ENCODE measurements around the gene SAMD9.
"Not testable (repeated sequence)": the region's sequence is repeated elsewhere in the genome, so short reads cannot be mapped to it uniquely, and the experiment has no call there.

SAMD9 gene

DNA sequence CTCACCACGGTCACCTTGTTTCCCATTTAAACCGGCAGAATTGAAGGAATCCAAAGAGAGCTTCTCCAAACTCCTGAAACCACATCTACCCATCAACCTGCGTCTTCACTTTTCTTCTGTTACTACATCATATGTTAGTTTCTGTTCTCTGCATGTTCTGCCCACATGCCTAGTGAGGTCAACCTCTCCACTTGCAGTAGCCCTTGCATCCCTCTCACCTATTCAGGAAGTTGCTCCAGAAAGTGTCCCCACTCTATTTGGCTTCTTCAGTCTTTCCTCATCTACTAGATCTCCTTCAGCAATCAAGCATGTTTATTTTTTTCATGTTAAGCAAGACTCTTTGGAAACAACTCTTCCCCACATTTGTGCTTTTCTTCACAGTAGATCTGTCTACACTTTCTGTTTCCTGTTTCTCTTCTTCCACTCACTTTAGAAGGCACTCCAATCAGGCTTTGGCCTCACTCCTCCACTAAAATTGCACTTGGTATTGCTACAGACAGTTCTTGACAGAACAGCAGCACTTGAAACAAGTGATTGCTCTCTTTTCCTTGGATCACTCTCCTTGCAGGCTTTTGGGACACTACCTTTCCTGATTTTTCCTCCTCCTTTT lies 22.9 kb upstream of the SAMD9 start:
- Mint-ChIP-seq H3K4me3 (no peak overlapping the region), H3K27ac (no peak overlapping the region), H3K27me3 (no peaks in the 10 kb centered on the region), H3K36me3 (peaks cover 37% of the 10 kb centered on the region), H3K9me3 (peaks cover 7% of the 10 kb centered on the region), H3K4me1 (peaks cover 6% of the 10 kb centered on the region)

DNA sequence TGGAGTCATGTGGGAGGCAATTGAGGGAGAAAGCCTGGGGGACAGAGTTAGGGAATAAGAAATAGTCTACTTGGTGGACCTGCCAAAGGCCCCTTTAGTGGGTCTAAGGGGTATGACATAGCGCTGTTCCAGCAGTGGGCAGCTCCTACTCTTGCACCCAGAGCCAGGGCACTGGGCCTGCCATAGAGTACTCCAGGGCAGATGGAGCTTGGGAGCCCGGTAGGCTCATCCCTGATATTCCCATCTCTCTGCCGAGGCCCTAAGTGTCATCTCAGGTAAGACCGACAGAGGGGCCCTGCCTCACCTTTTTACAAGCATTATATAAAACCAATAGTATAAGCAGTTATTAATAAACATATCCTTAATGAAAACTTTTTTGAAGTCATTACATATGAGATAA lies 20.8 kb upstream of the SAMD9 start:
- Mint-ChIP-seq H3K4me3 (no peak overlapping the region), H3K27me3 (no peaks in the 10 kb centered on the region), H3K9me3 (peaks cover 19% of the 10 kb centered on the region), H3K36me3 (peaks cover 41% of the 10 kb centered on the region), H3K27ac (no peak overlapping the region), H3K4me1 (no peaks in the 10 kb centered on the region)

DNA sequence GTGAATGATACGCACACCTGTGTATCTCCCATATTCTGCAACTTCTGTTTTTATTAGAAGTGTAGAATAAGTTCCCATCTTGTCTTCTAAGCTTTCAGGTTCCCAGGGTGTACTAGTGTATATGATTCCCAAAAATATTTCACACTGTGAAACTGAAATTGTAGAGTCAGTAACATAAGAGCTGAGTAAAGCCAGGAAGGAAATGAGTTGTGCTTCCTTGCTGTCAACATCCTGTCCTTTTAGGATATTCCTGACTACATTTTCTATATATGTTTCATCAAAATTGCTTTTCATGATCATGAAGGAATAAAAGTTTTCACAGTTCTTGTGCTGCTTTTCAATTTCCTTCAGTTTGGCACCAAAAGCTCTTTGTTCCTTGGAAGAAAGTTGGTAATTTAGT lies 15.2 kb upstream of the SAMD9 start:
- no peak overlapping the region for H3K27ac Mint-ChIP-seq
- no peak overlapping the region for H3K4me3 Mint-ChIP-seq
- no peaks in the 10 kb centered on the region for H3K27me3 Mint-ChIP-seq
- H3K4me1 Mint-ChIP-seq = no peaks in the 10 kb centered on the region
- H3K36me3 Mint-ChIP-seq = peaks cover 34% of the 10 kb centered on the region
- H3K9me3 Mint-ChIP-seq = peaks cover 25% of the 10 kb centered on the region

DNA sequence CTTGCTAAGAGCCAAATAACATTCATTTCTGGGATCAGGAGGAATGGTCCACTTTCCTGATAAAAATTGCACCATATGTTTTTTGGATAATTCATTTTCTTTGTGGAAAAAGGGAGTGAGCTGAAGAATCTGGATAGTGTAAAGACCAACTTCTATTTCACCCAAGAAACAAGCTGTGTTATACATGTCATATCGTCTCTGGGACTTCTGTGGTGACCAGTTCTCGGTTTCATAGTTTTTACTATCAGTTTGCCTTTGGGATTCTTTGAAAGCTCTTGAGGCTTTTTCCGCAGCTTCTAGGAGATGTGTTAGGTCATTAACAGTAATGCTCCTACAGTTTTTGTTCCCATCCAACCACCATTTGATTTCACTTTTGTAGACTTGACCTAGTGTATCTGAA lies 14.4 kb upstream of the SAMD9 start:
- peaks cover 29% of the 10 kb centered on the region for H3K36me3 Mint-ChIP-seq
- no peaks in the 10 kb centered on the region for H3K27me3 Mint-ChIP-seq
- no peaks in the 10 kb centered on the region for H3K4me1 Mint-ChIP-seq
- H3K4me3 Mint-ChIP-seq = no peak overlapping the region
- H3K27ac Mint-ChIP-seq = no peak overlapping the region
- peaks cover 23% of the 10 kb centered on the region for H3K9me3 Mint-ChIP-seq

DNA sequence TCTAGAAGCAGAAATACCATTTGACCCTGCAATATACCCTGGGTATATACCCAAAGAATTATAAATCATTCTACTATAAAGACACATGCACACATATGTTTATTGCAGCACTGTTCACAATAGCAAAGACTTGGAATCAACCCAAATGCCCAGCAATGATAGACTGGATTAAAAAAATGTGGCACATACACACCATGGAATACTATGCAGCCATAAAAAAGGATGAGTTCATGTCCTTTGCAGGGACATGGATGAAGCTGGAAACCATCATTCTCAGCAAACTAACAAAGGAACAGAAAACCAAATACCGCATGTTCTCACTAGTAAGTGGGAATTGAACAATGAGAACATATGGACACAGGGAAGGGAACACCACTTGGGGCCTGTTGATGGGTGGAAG lies 9.2 kb upstream of the SAMD9 start:
- not testable (repeated sequence) for H3K27me3 Mint-ChIP-seq, H3K4me3 Mint-ChIP-seq, H3K4me1 Mint-ChIP-seq, H3K27ac Mint-ChIP-seq
- Mint-ChIP-seq H3K9me3 (peaks cover 51% of the 10 kb centered on the region), H3K36me3 (peaks cover 35% of the 10 kb centered on the region)

DNA sequence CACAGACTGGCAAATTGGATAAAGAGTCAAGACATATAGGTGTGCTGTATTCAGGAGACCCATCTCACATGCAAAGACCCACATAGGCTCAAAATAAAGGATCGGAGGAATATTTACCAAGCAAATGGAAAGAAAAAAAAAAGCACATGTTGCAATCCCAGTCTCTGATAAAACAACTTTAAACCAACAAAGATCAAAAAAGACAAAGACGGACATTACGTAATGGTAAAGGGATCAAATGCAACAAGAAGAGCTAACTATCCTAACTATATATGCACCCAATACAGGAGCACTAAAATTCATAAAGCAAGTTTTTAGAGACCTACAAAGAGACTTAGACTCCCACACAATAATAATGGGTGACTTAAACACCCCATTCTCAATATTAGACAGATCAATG lies 5.8 kb upstream of the SAMD9 start:
- Mint-ChIP-seq H3K9me3 (peaks cover 47% of the 10 kb centered on the region), H3K36me3 (peaks cover 38% of the 10 kb centered on the region)
- H3K4me1 Mint-ChIP-seq, H3K27me3 Mint-ChIP-seq, H3K4me3 Mint-ChIP-seq, H3K27ac Mint-ChIP-seq: not testable (repeated sequence)

DNA sequence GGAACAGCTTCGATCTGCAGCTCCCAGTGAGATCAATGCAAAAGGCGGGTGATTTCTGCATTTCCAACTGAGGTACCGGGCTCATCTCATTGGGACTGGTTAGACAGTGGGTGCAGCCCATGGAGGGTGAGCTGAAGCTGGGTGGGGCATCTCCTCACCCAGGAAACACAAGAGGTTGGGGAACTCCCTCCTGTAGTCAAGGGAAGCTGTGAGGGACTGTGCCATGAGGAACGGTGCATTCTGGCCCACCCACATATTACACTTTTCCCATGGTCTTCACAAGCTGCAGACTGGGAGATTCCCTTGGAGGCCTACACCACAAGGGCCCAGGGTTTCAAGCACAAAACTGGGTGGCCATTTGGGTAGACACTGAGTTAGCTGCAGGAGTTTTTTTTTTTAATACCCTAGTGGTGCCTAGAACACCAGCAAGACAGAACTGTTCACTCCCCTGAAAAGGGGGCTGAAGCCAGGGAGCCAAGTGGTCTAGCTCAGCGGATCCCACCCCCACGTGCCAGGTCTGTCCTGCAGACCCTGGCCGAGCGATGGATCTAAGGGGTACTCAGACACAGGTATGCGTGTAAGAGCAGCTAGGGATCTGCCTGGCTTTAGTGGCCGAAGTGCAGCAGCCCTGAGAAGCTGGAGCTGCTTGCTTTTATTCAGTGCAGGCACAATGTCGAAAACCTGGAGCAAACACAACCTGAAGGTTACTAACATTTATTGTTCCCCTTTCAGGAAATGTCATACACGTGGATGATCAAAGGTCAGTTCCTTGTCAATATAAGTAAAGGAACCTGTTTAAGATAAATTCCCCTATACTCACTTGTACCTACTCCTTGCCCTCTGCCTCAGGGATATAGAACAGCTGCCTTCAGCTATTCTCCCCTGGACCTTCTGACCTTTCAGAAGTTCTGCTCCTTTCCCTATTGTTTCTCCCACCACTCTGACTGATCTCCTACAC lies 3.1 kb upstream of the SAMD9 start:
- Mint-ChIP-seq H3K9me3 (peaks cover 41% of the 10 kb centered on the region), H3K4me1 (peaks cover 26% of the 10 kb centered on the region), H3K36me3 (peaks cover 35% of the 10 kb centered on the region), H3K27me3 (no peaks in the 10 kb centered on the region), H3K27ac (no peak overlapping the region), H3K4me3 (no peak overlapping the region)

DNA sequence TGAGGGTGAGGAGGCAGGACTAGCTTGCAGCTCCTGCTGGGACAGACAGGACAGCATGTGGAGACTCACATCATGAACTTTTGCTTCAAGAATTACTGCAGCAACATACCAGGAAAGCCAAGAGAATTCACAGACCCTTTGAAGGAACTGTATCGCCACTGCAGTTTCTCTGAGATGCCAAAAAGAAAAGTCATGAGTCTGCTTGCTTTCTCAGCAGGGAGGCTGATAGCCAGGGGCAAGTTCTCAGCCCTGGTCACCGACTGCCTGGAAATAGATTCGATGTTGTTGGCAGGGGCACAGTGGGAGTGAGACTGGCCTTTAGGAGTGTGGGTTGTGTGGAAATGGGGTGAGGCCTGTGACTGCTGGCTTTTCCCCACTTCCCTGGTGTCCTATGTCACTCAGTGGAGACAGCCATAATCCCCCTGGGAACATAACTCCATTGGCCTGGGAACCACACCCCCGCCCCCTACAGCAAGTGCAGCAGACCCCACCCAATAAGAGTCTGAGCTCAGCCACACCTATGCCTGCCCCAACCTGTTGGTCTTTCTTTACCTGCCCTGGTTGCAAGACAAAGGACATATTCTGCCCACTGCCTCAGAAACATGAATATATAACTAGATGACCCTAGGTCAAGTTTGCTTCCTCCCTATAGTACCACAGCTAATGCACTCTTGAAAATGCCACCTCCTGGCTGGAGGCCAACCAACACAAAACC lies 1.6 kb upstream of the SAMD9 start:
- Mint-ChIP-seq H3K4me3 (no peak overlapping the region), H3K4me1 (peaks cover 41% of the 10 kb centered on the region), H3K27ac (no peak overlapping the region), H3K36me3 (peaks cover 33% of the 10 kb centered on the region), H3K27me3 (no peaks in the 10 kb centered on the region), H3K9me3 (peaks cover 27% of the 10 kb centered on the region)

DNA sequence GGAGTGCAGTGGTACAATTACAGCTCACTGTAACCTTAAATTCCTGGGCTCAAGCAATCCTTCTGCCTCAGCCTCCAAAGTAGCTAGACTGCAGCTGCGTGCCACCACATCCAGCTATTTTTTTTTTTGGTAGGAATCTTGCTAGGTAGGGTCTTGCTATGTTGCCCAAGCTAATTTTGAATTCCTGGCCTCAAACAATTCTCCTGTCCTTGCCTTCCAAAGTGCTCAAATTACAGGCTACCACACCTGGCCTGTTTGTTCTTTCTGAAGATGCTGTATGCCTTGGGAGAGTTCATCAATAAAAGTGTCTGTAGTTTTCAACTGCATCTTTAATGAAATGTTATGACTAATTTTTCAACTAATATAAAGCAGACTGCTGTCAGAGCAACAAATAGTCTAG lies 452 bp downstream of the SAMD9 start:
- H3K4me3 Mint-ChIP-seq = peak overlapping the region; percentile 86
- H3K4me1 Mint-ChIP-seq = peaks cover 59% of the 10 kb centered on the region
- no peaks in the 10 kb centered on the region for H3K27me3 Mint-ChIP-seq
- H3K27ac Mint-ChIP-seq = peak overlapping the region; percentile 88
- peaks cover 32% of the 10 kb centered on the region for H3K36me3 Mint-ChIP-seq
- peaks cover 15% of the 10 kb centered on the region for H3K9me3 Mint-ChIP-seq

DNA sequence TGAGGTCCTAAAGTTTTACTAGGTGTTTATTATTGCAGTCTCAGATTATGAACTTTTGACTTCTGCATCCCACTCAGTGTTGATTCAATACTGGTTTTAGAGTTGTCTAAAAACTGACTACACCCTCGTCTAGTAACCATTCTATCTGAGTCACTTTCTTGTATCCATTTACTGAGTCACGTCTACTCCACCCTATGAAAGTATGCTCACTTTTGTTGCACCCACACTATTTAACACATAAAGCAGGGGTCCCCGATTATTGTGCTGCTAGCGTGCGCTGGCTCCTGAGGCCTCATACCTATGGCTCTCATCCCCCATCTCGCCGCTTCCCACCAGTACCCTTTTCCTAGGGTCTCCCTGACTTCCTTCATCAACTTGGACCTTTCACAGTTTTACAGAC lies 2.0 kb downstream of the SAMD9 start:
- H3K36me3 Mint-ChIP-seq = peaks cover 42% of the 10 kb centered on the region

DNA sequence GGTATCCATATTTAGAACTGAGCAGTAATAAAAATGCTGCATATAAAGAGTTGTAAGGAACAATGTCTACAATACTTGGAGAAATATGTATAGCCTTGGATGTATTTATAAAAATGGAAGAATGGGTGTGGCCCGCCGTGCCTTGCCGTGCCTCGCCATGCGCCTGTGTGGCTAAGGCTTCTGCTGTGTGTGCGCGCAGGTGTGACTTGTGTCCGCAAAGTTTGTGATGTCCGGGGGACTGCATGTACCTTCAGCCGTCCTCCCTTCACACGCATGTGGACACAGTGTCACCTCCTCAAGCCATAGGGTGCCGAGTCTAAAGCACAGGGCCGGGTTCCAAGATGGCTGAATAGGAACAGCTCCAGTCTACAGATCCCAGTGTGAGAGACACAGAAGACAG lies 9.8 kb downstream of the SAMD9 start:
- Mint-ChIP-seq H3K27ac (no peak overlapping the region), H3K4me1 (peaks cover 29% of the 10 kb centered on the region), H3K27me3 (no peaks in the 10 kb centered on the region), H3K4me3 (no peak overlapping the region), H3K9me3 (peaks cover 19% of the 10 kb centered on the region), H3K36me3 (peaks cover 75% of the 10 kb centered on the region)

More for the DNA sequence above, 2.0 kb downstream of the SAMD9 start:
- Mint-ChIP-seq H3K4me1 (peaks cover 74% of the 10 kb centered on the region), H3K27me3 (no peaks in the 10 kb centered on the region), H3K9me3 (peaks cover 15% of the 10 kb centered on the region), H3K4me3 (peak overlapping the region; percentile 86), H3K27ac (peak overlapping the region; percentile 71)

DNA sequence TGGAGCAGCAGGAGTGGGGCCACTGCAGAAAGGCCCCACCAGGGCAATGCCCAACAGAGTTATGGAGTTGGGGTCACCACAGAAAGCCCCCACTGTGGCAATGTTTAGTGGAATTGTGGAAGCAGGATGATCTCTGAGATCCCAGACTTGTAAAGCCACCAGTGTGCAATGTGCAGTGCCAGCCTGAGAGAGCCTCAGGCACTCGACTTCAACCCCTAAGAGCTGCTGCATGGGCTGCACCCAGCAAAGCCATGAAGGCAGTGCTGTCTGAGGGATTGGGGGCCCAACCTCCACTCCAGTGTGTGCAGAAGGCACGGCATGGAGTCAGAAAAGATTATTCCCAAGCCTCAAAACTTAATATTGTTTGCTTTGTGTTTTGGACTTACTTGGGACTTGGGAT lies 20.4 kb downstream of the SAMD9 start:
- Mint-ChIP-seq H3K4me3 (no peak overlapping the region), H3K4me1 (no peaks in the 10 kb centered on the region), H3K27me3 (no peaks in the 10 kb centered on the region), H3K36me3 (peaks cover 6% of the 10 kb centered on the region), H3K27ac (no peak overlapping the region), H3K9me3 (peaks cover under 1% of the 10 kb centered on the region)

DNA sequence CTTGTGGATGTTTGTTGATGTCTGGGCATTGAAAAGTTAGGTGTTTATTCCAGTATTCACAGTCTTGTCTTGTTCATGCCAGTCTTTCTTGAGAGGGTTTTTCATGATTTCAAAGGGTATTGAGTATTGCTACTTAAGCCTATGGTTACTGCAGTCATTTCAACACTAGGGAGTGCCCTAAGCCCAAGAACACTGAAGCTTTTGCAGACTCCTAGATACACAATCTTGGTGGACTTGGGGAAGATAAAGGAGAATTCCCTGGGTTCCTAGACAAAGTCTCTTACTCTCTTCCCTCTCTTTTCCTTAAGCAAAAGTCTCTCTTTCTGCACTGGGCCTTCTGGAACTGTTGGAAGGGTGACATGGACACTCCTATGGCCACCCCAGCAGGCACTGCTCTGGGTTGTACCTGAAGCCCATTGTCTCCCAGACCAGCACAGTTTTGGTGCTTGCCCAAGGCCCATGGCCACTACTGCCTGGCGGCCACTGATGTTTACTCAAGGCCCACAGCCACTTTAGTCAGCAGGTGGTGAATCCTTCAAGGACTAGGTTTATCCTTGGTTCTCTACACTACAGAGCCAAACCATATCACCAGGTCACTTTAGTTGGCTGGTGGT lies 24.9 kb downstream of the SAMD9 start:
- Mint-ChIP-seq H3K27ac (no peak overlapping the region), H3K36me3 (peaks cover 7% of the 10 kb centered on the region), H3K4me3 (no peak overlapping the region), H3K9me3 (peaks cover 25% of the 10 kb centered on the region), H3K4me1 (no peaks in the 10 kb centered on the region), H3K27me3 (peaks cover 9% of the 10 kb centered on the region)

DNA sequence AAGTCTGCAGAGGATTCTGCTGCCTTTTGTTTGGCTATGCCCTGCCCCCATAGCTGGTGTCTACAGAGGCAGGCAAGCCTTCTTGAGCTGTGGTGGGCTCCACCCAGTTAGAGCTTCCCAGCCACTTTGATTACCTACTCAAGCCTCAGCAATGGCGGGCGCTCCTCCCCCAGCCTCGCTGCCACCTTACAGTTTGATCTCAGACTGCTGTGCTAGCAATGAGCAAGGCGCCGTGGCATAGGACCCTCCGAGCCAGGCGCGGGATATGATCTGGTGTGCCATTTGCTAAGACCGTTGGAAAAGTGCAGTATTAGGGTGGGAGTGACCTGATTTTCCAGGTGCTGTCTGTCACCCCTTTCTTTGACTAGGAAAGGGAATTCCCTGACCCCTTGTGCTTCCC lies 44.4 kb downstream of the SAMD9 start:
- Mint-ChIP-seq H3K27me3 (peaks cover 16% of the 10 kb centered on the region), H3K9me3 (peaks cover 19% of the 10 kb centered on the region), H3K36me3 (peaks cover 10% of the 10 kb centered on the region)
- H3K4me1 Mint-ChIP-seq, H3K27ac Mint-ChIP-seq, H3K4me3 Mint-ChIP-seq: not testable (repeated sequence)

DNA sequence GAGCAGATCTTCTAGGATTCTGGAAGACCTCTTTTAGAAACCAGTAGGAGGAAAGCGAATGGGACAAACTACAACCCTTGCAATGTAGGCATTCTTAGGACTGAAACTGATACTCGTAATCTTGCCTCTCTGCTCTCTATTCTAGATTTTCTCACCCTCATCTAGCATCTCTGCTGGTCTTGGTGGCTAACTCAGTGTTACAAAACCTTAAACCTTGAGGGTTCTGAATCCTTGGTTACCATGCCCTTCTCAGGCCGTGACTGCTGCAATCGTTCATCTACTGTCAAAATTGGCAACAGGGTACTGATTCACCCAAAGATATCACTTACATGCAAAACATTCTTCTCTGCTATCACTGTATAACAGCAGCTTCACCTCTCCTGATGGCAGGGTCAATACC lies 55.2 kb downstream of the SAMD9 start:
- H3K4me1 Mint-ChIP-seq = no peaks in the 10 kb centered on the region

More for the DNA sequence above, 55.2 kb downstream of the SAMD9 start:
- H3K9me3 Mint-ChIP-seq = no peaks in the 10 kb centered on the region
- H3K27me3 Mint-ChIP-seq = peaks cover 1% of the 10 kb centered on the region
- no peaks in the 10 kb centered on the region for H3K36me3 Mint-ChIP-seq
- H3K27ac Mint-ChIP-seq = no peak overlapping the region
- H3K4me3 Mint-ChIP-seq = no peak overlapping the region

Measured in activated naive CD4-positive, alpha-beta T cell treated with anti-CD3 and anti-CD28 coated beads, Interleukin-2, amount 50 U/mL, for 24 hours (primary cell).